SK-N-SH (cell line): ENCODE results near the gene IFNL1. TPM values are rescaled to one million over a fixed set of nuclear protein-coding genes. Genes with fewer than 3 reads are reported as not detected.

ENCODE experiments used
- CTCF ChIA-PET: fragments of 300-600, 350-600 bp; formaldehyde crosslinking; extraction: SDS; loops from one replicate; lab custom pipeline; 2021; lab: Yijun Ruan, JAX
- POLR2A ChIA-PET: fragments of 350-600 bp; sonication (Branson Sonifier 250); formaldehyde crosslinking; extraction: SDS; loops from one replicate; lab custom pipeline; 2020; ENCODE audit warnings: antibody characterized with exemption, inconsistent platforms; lab: Yijun Ruan, JAX
- DNase-seq: peaks from one replicate; pipeline ENCODE4 v3.0.0; 2012
- H2AFZ ChIP-seq: fragments of 200-600 bp; sonication (generic); 2 replicates; pipeline ENCODE4 v1.8.1; 2016; ENCODE audit warnings: antibody characterized with exemption, mild to moderate bottlenecking, low read depth
- H3F3A ChIP-seq: fragments of 200-600 bp; sonication (generic); replicated peaks from 2 replicates; pipeline ENCODE3; 2016; ENCODE audit warnings: antibody characterized with exemption, mild to moderate bottlenecking; ENCODE audit not compliant: insufficient read depth
- H3K27ac ChIP-seq, 2 experiments: fragments of 200-500 bp in 1 of 2; fragments of 200-600 bp in 1 of 2; sonication (Bioruptor generic) in 1 of 2; sonication (generic), shearing (Covaris generic) in 1 of 2; 2 replicates each; pipeline versions ENCODE4 v1.5.1 to v1.6.1; 2014 to 2016; ENCODE audit warnings: low read depth in 2 of 2, inconsistent platforms in 1 of 2, low read length in 1 of 2, mild to moderate bottlenecking in 1 of 2, mixed read lengths in 1 of 2
- H3K27me3 ChIP-seq: fragments of 200-600 bp; sonication (generic), shearing (Covaris generic); 2 replicates; pipeline ENCODE4 v1.6.1; 2016; ENCODE audit warnings: mixed run types; ENCODE audit not compliant: insufficient read depth
- H3K36me3 ChIP-seq, 2 experiments: fragments of 200-500 bp in 1 of 2; fragments of 200-600 bp in 1 of 2; sonication (Bioruptor generic) in 1 of 2; sonication (generic) in 1 of 2; replicated peaks in 1 of 2; 2 replicates each; pipeline versions ENCODE3 to v1.5.1; 2014 to 2016; ENCODE audit warnings: low read length in 1 of 2, mild to moderate bottlenecking in 1 of 2; ENCODE audit not compliant: insufficient read depth in 2 of 2, control insufficient read depth in 1 of 2
- H3K4me1 ChIP-seq, 2 experiments: fragments of 200-500 bp in 1 of 2; fragments of 200-600 bp in 1 of 2; sonication (Bioruptor generic) in 1 of 2; sonication (generic), shearing (Covaris generic) in 1 of 2; 2 replicates each; pipeline versions ENCODE4 v1.5.1 to v1.6.1; 2014 to 2016; ENCODE audit warnings: low read depth in 1 of 2, low read length in 1 of 2, mixed run types in 1 of 2; ENCODE audit not compliant: insufficient read depth in 2 of 2, control insufficient read depth in 1 of 2
- H3K4me2 ChIP-seq: fragments of 200-600 bp; sonication (generic), shearing (Covaris generic); 2 replicates; pipeline ENCODE4 v1.6.1; 2017; ENCODE audit warnings: mixed run types
- H3K4me3 ChIP-seq, 2 experiments: fragments of 200-500 bp in 1 of 2; fragments of 200-600 bp in 1 of 2; sonication (Bioruptor generic) in 1 of 2; sonication (generic), shearing (Covaris generic) in 1 of 2; 2 replicates each; pipeline versions ENCODE4 v1.5.1 to v1.8.1; 2014 to 2016; ENCODE audit warnings: low read depth in 2 of 2, inconsistent platforms in 1 of 2, low read length in 1 of 2, mild to moderate bottlenecking in 1 of 2, mixed read lengths in 1 of 2, moderate library complexity in 1 of 2
- H3K79me2 ChIP-seq: fragments of 200-600 bp; sonication (generic); 2 replicates; pipeline ENCODE4 v1.8.1; 2017; ENCODE audit warnings: mild to moderate bottlenecking; ENCODE audit not compliant: insufficient read depth
- H3K9ac ChIP-seq: fragments of 200-600 bp; sonication (generic); 2 replicates; pipeline ENCODE4 v1.6.1; 2017; ENCODE audit warnings: mixed run types
- H3K9me2 ChIP-seq: fragments of 200-600 bp; sonication (generic); 2 replicates; pipeline ENCODE4 v1.6.1; 2017; ENCODE audit warnings: mixed run types
- H3K9me3 ChIP-seq: fragments of 200-600 bp; sonication (generic); 2 replicates; pipeline ENCODE4 v1.6.1; 2017; ENCODE audit warnings: mixed run types, mild to moderate bottlenecking, moderate library complexity
- H4K20me1 ChIP-seq: fragments of 200-600 bp; sonication (generic); 2 replicates; pipeline ENCODE4 v1.6.1; 2017; ENCODE audit warnings: mild to moderate bottlenecking, mixed run types; ENCODE audit not compliant: insufficient read depth
- CHD2 ChIP-seq: fragments of 150-350 bp; IDR thresholded peaks from 2 replicates; pipeline ENCODE4 v1.6.1; 2018; ENCODE audit warnings: low read length; ENCODE audit not compliant: partially characterized antibody
- ELF1 ChIP-seq: IDR thresholded peaks from 2 replicates; pipeline ENCODE4 v1.4.0; 2012
- EP300 ChIP-seq, 2 experiments: IDR thresholded peaks; 2 replicates each; pipeline versions ENCODE4 v1.4.0 to v1.6.1; 2012; ENCODE audit warnings: borderline replicate concordance in 1 of 2, low read depth in 1 of 2, low read length in 1 of 2
- EZH2phosphoT487 ChIP-seq: fragments of 200-600 bp; sonication (generic); IDR thresholded peaks from 2 replicates; pipeline ENCODE4 v1.6.1; 2017; ENCODE audit warnings: low read depth, mixed run types, mild to moderate bottlenecking, antibody characterized with exemption, moderate library complexity, borderline replicate concordance
- FOXJ3 ChIP-seq: sonication (generic); formaldehyde crosslinking; IDR thresholded peaks from 2 replicates; pipeline ENCODE4 v1.5.1; 2020; ENCODE audit warnings: mild to moderate bottlenecking, missing genetic modification reagents
- FOXM1 ChIP-seq: IDR thresholded peaks from 2 replicates; pipeline ENCODE4 v1.4.0; 2012; ENCODE audit warnings: low read depth, mild to moderate bottlenecking
- JUND ChIP-seq: IDR thresholded peaks from 2 replicates; pipeline ENCODE4 v1.4.0; 2012
- RFX5 ChIP-seq: IDR thresholded peaks from 2 replicates; pipeline ENCODE4 v1.6.1; 2012; ENCODE audit warnings: mild to moderate bottlenecking, improper control_type of control experiment, low read length
- SMC3 ChIP-seq: IDR thresholded peaks from 2 replicates; pipeline ENCODE4 v1.6.1; 2012; ENCODE audit warnings: low read depth, low read length, improper control_type of control experiment
- WGBS: methylation state at CpG from one replicate; pipeline ENCODE4 v1.1.6; 2017; ENCODE audit warnings: low lambda C conversion rate; 5-methylcytosine and 5-hydroxymethylcytosine counted together
- polyA plus RNA-seq, 3 experiments: library from polyadenylated mRNA; depleted of rRNA; stranded (reverse); fragments of >200 nt; gene quantifications; 2 replicates each; pipeline ENCODE4 v1.2.3, GENCODE V29; 2012
- TF ChIP-seq, protein P1 (sequence below): fragments of 150-350 bp; IDR thresholded peaks from 2 replicates; pipeline ENCODE4 v1.6.1; 2017; ENCODE audit warnings: antibody characterized with exemption, low read length, low read depth, borderline replicate concordance
- TF ChIP-seq, protein P2 (sequence below): fragments of 200-600 bp; sonication (generic); IDR thresholded peaks from 2 replicates; pipeline ENCODE4 v1.6.1; 2017; ENCODE audit warnings: antibody characterized with exemption, mild to moderate bottlenecking, moderate library complexity

The IFNL1 gene
- polyA plus RNA-seq, 1 of the 3 experiments (the other 2 are of a cell fraction) = not detected

DNA sequence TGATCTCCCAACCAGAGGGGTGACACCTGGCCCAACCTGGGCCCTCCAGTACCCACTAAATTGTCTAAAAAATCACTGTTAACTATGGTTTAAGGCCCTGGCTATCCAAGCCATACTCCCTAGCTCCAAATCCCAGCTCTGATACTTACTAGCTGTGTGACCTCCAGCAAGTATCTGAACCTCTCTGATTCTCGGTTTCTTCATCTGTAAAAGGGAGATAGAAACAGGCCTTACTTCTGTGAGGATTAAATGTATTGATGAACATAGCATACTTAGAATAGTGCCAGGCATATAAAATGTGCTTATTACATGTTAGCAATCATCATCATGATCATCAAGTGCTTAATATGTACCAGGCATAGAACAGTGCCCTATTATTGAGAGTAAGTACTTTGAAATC, 19.7 kb downstream of the IFNL1 start:
- H3K4me3 ChIP-seq = no peak overlapping the region
- TF ChIP-seq RFX5 = no peak
- TF ChIP-seq EZH2phosphoT487 = no peak
- no peak for TF ChIP-seq ELF1
- no peak for TF ChIP-seq CHD2
- TF ChIP-seq SMC3 = no peak
- no peak for TF ChIP-seq FOXJ3 (CRISPR knock-in tag)
- TF ChIP-seq, protein P1, sequence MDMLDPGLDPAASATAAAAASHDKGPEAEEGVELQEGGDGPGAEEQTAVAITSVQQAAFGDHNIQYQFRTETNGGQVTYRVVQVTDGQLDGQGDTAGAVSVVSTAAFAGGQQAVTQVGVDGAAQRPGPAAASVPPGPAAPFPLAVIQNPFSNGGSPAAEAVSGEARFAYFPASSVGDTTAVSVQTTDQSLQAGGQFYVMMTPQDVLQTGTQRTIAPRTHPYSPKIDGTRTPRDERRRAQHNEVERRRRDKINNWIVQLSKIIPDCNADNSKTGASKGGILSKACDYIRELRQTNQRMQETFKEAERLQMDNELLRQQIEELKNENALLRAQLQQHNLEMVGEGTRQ = no peak
- no peak for TF ChIP-seq FOXM1
- no peak for TF ChIP-seq EP300 (IDR thresholded peaks at IDR 0.05; ENCODE audit: borderline replicate concordance in 1 of 2, low read depth in 1 of 2, low read length in 1 of 2)
- CTCF ChIA-PET = interaction anchor here (1.5 kb wide), 1 partner anchor 264 kb away, joined by 4 read pairs; no protein-coding TSS in a partner anchor

DNA sequence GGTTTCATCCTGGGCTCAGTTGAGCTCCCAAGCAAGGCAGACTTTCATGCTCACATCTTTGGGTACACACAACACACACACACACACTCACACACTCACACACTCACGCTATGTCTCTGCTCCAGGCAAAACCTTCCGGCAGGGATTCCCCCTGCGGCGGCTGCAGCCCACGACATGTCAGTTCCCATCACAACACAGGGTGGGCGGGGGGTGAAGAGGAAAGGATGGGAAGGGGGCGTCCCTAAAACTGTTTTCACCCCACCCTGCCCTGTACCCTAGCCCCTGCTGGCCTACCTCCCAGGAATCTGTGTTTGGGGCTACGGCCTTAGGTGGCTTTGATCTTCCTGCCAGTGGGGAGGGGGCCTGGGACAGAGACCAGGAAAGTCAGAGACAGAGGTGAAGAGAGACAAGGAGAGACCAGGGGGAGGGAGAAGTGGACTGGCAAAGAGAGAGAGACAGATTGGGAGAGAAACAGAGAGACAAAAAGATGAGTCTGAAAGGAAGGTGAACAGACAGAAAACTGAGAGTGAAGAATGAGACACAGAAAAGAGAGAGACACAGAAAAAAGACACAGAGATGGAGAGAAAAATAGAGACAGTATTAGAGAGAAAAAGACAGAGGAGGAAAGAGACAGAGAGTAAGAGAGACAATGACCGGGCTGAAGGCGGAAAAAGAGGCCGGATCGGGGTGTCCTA, 20.6 kb downstream of the IFNL1 start:
- ChIA-PET POLR2A (no interaction called here), CTCF (interaction anchor here (1.3 kb wide), 1 partner anchor 194 kb away, joined by 4 read pairs; no protein-coding TSS in a partner anchor)
- no peak overlapping the region for H3K4me2 ChIP-seq
- no peaks in the 10 kb centered on the region for H3K9me2 ChIP-seq
- H3K79me2 ChIP-seq = no peaks in the 10 kb centered on the region
- 91% methylated on average over 12 of the region's 12 CpGs for WGBS
- H3K9me3 ChIP-seq = no peaks in the 10 kb centered on the region
- H3K27me3 ChIP-seq = no peaks in the 10 kb centered on the region
- no peak overlapping the region for H3K27ac ChIP-seq
- peaks cover 0 to 10% of the 10 kb centered on the region in 2 experiments; a peak in 1 of 4 replicates for H3K4me1 ChIP-seq
- no peaks in the 10 kb centered on the region for H3F3A ChIP-seq
- no peak for DNase-seq
- no peaks in the 10 kb centered on the region for H4K20me1 ChIP-seq
- H3K4me3 ChIP-seq = no peak overlapping the region
- H2AFZ ChIP-seq = no peak overlapping the region
- no peak overlapping the region for H3K9ac ChIP-seq
- TF ChIP-seq JUND (no peak), RFX5 (no peak)
- TF ChIP-seq, protein P2, sequence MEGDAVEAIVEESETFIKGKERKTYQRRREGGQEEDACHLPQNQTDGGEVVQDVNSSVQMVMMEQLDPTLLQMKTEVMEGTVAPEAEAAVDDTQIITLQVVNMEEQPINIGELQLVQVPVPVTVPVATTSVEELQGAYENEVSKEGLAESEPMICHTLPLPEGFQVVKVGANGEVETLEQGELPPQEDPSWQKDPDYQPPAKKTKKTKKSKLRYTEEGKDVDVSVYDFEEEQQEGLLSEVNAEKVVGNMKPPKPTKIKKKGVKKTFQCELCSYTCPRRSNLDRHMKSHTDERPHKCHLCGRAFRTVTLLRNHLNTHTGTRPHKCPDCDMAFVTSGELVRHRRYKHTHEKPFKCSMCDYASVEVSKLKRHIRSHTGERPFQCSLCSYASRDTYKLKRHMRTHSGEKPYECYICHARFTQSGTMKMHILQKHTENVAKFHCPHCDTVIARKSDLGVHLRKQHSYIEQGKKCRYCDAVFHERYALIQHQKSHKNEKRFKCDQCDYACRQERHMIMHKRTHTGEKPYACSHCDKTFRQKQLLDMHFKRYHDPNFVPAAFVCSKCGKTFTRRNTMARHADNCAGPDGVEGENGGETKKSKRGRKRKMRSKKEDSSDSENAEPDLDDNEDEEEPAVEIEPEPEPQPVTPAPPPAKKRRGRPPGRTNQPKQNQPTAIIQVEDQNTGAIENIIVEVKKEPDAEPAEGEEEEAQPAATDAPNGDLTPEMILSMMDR = no peak
- TF ChIP-seq, all 33 proteins: peak for 0
- H3K36me3 ChIP-seq = peaks cover 0 to 3% of the 10 kb centered on the region in 2 experiments

More for the DNA sequence above, 19.7 kb downstream of the IFNL1 start:
- no peaks in the 10 kb centered on the region for H3F3A ChIP-seq
- H3K9me2 ChIP-seq = no peaks in the 10 kb centered on the region
- peaks cover 0 to 3% of the 10 kb centered on the region in 2 experiments for H3K36me3 ChIP-seq
- H3K27ac ChIP-seq = no peak overlapping the region
- no peak overlapping the region for H3K9ac ChIP-seq
- no peaks in the 10 kb centered on the region for H3K27me3 ChIP-seq
- H3K79me2 ChIP-seq = no peaks in the 10 kb centered on the region
- peaks cover 0 to 8% of the 10 kb centered on the region in 2 experiments; a peak in 1 of 4 replicates for H3K4me1 ChIP-seq
- DNase-seq = no peak
- WGBS = 95% methylated on average over 1 of the region's 1 CpG
- no peaks in the 10 kb centered on the region for H3K9me3 ChIP-seq
- H4K20me1 ChIP-seq = no peaks in the 10 kb centered on the region
- no peak overlapping the region for H2AFZ ChIP-seq
- POLR2A ChIA-PET = no interaction called here
- no peak overlapping the region for H3K4me2 ChIP-seq
